ENCODE results near the gene NIPBL. TPM values are rescaled to one million over a fixed set of nuclear protein-coding genes. Genes with fewer than 3 reads are reported as not detected.

Gene NIPBL
- total RNA-seq, 1 experiment from 2014 or later, result 69.5 TPM

DNA sequence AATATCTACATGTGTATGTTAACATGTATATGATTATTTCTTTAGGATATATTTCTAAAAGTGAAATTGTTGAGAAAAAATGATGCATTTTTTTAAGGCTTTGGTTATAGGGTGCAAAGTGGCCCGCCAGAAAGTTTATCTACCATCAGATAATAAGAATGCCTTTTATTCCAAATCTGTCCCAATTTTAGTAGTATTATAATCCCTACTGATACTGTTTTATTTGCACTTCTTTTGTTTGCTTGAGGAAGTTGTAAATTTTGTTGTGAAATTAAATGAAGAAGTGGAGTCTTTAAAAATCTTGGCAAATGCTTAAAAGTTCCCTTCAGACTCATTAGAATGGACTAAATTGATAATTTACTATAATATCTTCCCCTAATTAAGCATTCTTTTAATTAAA, 73.0 kb downstream of the NIPBL start:
- ChIA-PET POLR2A (ENCODE audit: low non-redundant PET) (no interaction called here), CTCF (no interaction called here)
- H3K9me3 ChIP-seq (ENCODE audit: low read depth, low read length, poor library complexity, severe bottlenecking), result no peaks in the 10 kb centered on the region
- no peak for DNase-seq (ENCODE audit: low spot score)
- H3K27me3 ChIP-seq (replicated peaks; ENCODE audit: insufficient read depth, low read depth, low read length, poor library complexity), result no peaks in the 10 kb centered on the region
- intact Hi-C loops (cut with micrococcal nuclease; ENCODE audit: unreplicated experiment), result loop anchor here (5.0 kb wide), 1 partner anchor 72 kb away; the partner anchor contains the start of gene NIPBL
- BruUV-seq (replicated peaks), result no TSS peak
- no peak overlapping the region for H3K27ac ChIP-seq (ENCODE audit: low read depth, low read length, poor library complexity, severe bottlenecking)
- H3K36me3 ChIP-seq (ENCODE audit: insufficient read depth, low read length, poor library complexity, severe bottlenecking), result no peaks in the 10 kb centered on the region
- TF ChIP-seq EZH2 (IDR thresholded peaks at IDR 0.05; ENCODE audit: borderline replicate concordance, low read depth, low read length, poor library complexity, severe bottlenecking), result no peak
- TF ChIP-seq, protein P1, sequence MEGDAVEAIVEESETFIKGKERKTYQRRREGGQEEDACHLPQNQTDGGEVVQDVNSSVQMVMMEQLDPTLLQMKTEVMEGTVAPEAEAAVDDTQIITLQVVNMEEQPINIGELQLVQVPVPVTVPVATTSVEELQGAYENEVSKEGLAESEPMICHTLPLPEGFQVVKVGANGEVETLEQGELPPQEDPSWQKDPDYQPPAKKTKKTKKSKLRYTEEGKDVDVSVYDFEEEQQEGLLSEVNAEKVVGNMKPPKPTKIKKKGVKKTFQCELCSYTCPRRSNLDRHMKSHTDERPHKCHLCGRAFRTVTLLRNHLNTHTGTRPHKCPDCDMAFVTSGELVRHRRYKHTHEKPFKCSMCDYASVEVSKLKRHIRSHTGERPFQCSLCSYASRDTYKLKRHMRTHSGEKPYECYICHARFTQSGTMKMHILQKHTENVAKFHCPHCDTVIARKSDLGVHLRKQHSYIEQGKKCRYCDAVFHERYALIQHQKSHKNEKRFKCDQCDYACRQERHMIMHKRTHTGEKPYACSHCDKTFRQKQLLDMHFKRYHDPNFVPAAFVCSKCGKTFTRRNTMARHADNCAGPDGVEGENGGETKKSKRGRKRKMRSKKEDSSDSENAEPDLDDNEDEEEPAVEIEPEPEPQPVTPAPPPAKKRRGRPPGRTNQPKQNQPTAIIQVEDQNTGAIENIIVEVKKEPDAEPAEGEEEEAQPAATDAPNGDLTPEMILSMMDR (conservative IDR thresholded peaks at IDR 0.05; ENCODE audit: low read depth, low read length), result no peak
- H3K4me3 ChIP-seq (ENCODE audit: low read depth, low read length, poor library complexity, severe bottlenecking), result no peak overlapping the region
- peaks cover 60% of the 10 kb centered on the region for H3K4me1 ChIP-seq (ENCODE audit: insufficient read depth, low read length, poor library complexity, severe bottlenecking)

DNA sequence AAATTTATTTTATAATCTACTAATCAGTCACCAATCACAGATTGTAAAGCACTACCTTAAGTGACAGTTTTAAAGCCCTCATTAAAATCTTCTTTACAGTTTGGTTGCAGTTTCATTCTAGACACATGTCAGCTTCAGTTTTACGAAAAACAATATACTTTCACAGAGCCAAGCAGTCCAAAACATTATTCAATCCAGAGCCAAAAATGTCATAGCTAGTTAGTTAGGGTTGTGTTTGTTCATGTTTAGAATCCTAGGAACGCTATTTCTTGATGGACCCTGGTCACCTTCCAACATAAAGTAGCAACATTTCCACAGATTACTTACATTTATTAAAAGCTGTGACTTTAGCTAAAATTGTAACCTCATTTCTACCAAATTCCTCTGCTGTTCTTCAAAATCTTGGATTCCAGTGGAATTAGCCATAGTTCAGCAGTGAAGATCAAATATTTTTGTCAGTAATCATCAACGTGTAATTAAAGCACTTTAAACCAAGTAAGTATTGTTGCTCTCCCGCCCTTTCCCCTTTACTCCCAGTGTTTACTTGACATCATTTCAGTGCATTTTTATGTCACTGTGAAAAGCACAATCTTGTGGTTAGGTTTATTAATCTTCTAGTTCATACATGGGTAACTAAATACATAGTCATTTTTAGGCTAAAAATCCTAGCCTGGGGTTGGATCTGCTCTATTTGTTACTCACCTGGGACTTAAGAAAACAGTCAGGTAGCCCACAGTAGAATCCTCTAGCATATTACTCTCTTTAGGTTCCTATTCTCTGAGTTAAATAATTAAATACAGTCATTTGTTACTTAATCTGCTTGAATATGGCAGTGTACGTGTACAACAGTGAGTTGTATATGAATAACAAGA, 74.3 kb downstream of the NIPBL start:
- Histone ChIP-seq H3K27me3 (replicated peaks; ENCODE audit: insufficient read depth, low read depth, low read length, poor library complexity) (no peaks in the 10 kb centered on the region), H3K4me1 (ENCODE audit: insufficient read depth, low read length, poor library complexity, severe bottlenecking) (peaks cover 60% of the 10 kb centered on the region), H3K4me3 (ENCODE audit: low read depth, low read length, poor library complexity, severe bottlenecking) (no peak overlapping the region), H3K27ac (ENCODE audit: low read depth, low read length, poor library complexity, severe bottlenecking) (no peak overlapping the region), H3K36me3 (ENCODE audit: insufficient read depth, low read length, poor library complexity, severe bottlenecking) (no peaks in the 10 kb centered on the region), H3K9me3 (ENCODE audit: low read depth, low read length, poor library complexity, severe bottlenecking) (no peaks in the 10 kb centered on the region)
- DNase-seq (ENCODE audit: low spot score), result no peak
- CTCF ChIA-PET, result no interaction called here
- BruUV-seq (replicated peaks), result no TSS peak
- no peak for TF ChIP-seq EZH2 (IDR thresholded peaks at IDR 0.05; ENCODE audit: borderline replicate concordance, low read depth, low read length, poor library complexity, severe bottlenecking)
- TF ChIP-seq, protein P1 (conservative IDR thresholded peaks at IDR 0.05; ENCODE audit: low read depth, low read length), result no peak
- POLR2A ChIA-PET (ENCODE audit: low non-redundant PET), result no interaction called here
- intact Hi-C loops (cut with micrococcal nuclease; ENCODE audit: unreplicated experiment), result loop anchor here (5.0 kb wide), 1 partner anchor 209 kb away; no protein-coding TSS in a partner anchor

DNA sequence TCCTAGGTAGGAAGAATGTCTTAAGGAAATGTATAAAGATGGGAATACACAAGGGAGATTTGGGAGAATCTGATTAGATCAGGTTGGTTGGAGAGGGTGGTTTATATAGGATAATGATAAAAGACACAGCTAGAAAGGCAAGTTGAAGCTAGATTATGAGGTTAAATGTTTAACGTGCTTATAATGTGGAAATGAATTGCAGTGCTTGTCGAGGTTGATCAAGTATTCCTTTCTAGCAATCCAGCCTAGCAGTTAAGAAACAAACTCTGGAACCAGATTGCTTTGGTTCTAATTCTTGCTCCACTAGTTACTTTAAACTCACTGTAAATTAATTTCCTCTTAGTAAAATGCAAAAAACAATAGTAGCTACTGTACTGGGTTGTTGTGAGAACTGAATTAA, 76.5 kb downstream of the NIPBL start:
- no peaks in the 10 kb centered on the region for H3K9me3 ChIP-seq (ENCODE audit: low read depth, low read length, poor library complexity, severe bottlenecking)
- peaks cover 50% of the 10 kb centered on the region for H3K4me1 ChIP-seq (ENCODE audit: insufficient read depth, low read length, poor library complexity, severe bottlenecking)
- TF ChIP-seq, protein P1 (conservative IDR thresholded peaks at IDR 0.05; ENCODE audit: low read depth, low read length), result no peak
- TF ChIP-seq EZH2 (IDR thresholded peaks at IDR 0.05; ENCODE audit: borderline replicate concordance, low read depth, low read length, poor library complexity, severe bottlenecking), result no peak
- H3K36me3 ChIP-seq (ENCODE audit: insufficient read depth, low read length, poor library complexity, severe bottlenecking), result peaks cover 4% of the 10 kb centered on the region
- H3K4me3 ChIP-seq (ENCODE audit: low read depth, low read length, poor library complexity, severe bottlenecking), result no peak overlapping the region
- CTCF ChIA-PET, result no interaction called here
- DNase-seq (ENCODE audit: low spot score), result no peak
- no peak overlapping the region for H3K27ac ChIP-seq (ENCODE audit: low read depth, low read length, poor library complexity, severe bottlenecking)
- POLR2A ChIA-PET (ENCODE audit: low non-redundant PET), result interaction anchor here (0.6 kb wide), 1 partner anchor 85 kb away, joined by 3 read pairs; no protein-coding TSS in a partner anchor
- H3K27me3 ChIP-seq (replicated peaks; ENCODE audit: insufficient read depth, low read depth, low read length, poor library complexity), result no peaks in the 10 kb centered on the region
- intact Hi-C loops (cut with micrococcal nuclease; ENCODE audit: unreplicated experiment), result loop anchor here (5.0 kb wide), 1 partner anchor 211 kb away; no protein-coding TSS in a partner anchor
- no TSS peak for BruUV-seq (replicated peaks)
